GM12891 (cell line): ENCODE data around the gene NDUFA13.

ENCODE experiments used
- PAX5 ChIP-seq: IDR thresholded peaks from 2 replicates; pipeline ENCODE4 v1.6.1; 2011; ENCODE audit warnings: low read length, moderate library complexity, mild to moderate bottlenecking; ENCODE audit not compliant: insufficient read depth, severe bottlenecking
- POLR2A ChIP-seq: IDR thresholded peaks from 2 replicates; pipeline ENCODE4 v1.6.1; 2011; ENCODE audit warnings: low read depth, low read length, control low read depth
- POLR2AphosphoS5 ChIP-seq: IDR thresholded peaks from 2 replicates; pipeline ENCODE4 v1.6.1; 2011; ENCODE audit warnings: low read depth, low read length, control low read depth

- no peak for TF ChIP-seq POLR2A
- no peak for TF ChIP-seq POLR2AphosphoS5
- TF ChIP-seq PAX5: no peak
Observed at GRCh38 chr19:19570571-19570970, 54.5 kb downstream of the NDUFA13 start.
